ENCODE results near the gene GPR156. TPM values are rescaled to one million over a fixed set of nuclear protein-coding genes. Genes with fewer than 3 reads are reported as not detected.
"Not testable (repeated sequence)": the region's sequence is repeated elsewhere in the genome, so short reads cannot be mapped to it uniquely, and the experiment has no call there.

The GPR156 gene
- total and polyA plus RNA-seq, 2 donors (not counting 3 experiments of a cell fraction or from before 2014, with no cell fraction given) = 0.14 to 0.27 TPM

GRCh38 chr3:120218981-120219380 lies 66.0 kb downstream of the GPR156 start:
- no peak for FAIRE-seq
- no peak overlapping the region for H2AFZ ChIP-seq (ENCODE audit: low read depth, low read length)
- no peak overlapping the region for H3K9ac ChIP-seq (replicated peaks; ENCODE audit: extremely low read depth, insufficient read depth, low read length)
- no peak overlapping the region for H3K27ac ChIP-seq (ENCODE audit: insufficient read depth, low read depth, low read length)
- H3K4me2 ChIP-seq (ENCODE audit: insufficient read depth, low read length) = no peak overlapping the region
- ChIA-PET POLR2A (no interaction called here), CTCF (interaction anchor here (1.0 to 1.3 kb wide), 2 partner anchors 10 to 11 kb away, joined by 3 read pairs; no protein-coding TSS in a partner anchor)
- no peaks in the 10 kb centered on the region for H3K4me1 ChIP-seq (ENCODE audit: control insufficient read depth, extremely low read depth, insufficient read depth, low read length)
- H3K4me3 ChIP-seq (replicated peaks in 1 of 3; ENCODE audit: insufficient read depth in 1 of 3, low read depth in 1 of 3, low read length in 3 of 3) = no peak overlapping the region
- no peaks in the 10 kb centered on the region for H3K9me1 ChIP-seq (replicated peaks; ENCODE audit: control insufficient read depth, extremely low read depth, insufficient read depth, low read length)
- H3K9me3 ChIP-seq (replicated peaks; ENCODE audit: control insufficient read depth, insufficient read depth, low read length) = no peaks in the 10 kb centered on the region
- intact Hi-C loops (cut with micrococcal nuclease) (no loop called here), dilution Hi-C loops (cut with MboI; ENCODE audit: extremely low pct_ligation_motif_present, low sequenced_read_pairs) (no loop called here)
- no TSS peak for BruUV-seq (replicated peaks)
- H3K36me3 ChIP-seq (ENCODE audit: control insufficient read depth in 2 of 2, extremely low read depth in 1 of 2, insufficient read depth in 2 of 2, low read length in 2 of 2) = no peaks in the 10 kb centered on the region
- H3K27me3 ChIP-seq (ENCODE audit: control insufficient read depth in 2 of 2, insufficient read depth in 2 of 2, low read length in 2 of 2) = peaks cover 4 to 7% of the 10 kb centered on the region in 2 experiments
- TF ChIP-seq MYC (IDR thresholded peaks at IDR 0.05; ENCODE audit: low read depth, low read length) (no peak), POLR2AphosphoS5 (IDR thresholded peaks at IDR 0.05; ENCODE audit: insufficient read depth, low read depth, low read length) (no peak), GATA2 (IDR thresholded peaks at IDR 0.05; ENCODE audit: insufficient read depth, insufficient read length, low read depth, low read length) (no peak), POLR2A (IDR thresholded peaks at IDR 0.05; ENCODE audit: low read depth, low read length) (no peak), EZH2 (IDR thresholded peaks at IDR 0.05; ENCODE audit: borderline replicate concordance, low read depth, low read length, severe bottlenecking) (no peak), CTCF (IDR thresholded peaks at IDR 0.05; ENCODE audit: extremely low read depth in 1 of 2, insufficient read depth in 1 of 2, low read depth in 1 of 2, low read length in 2 of 2) (no peak), FOS (IDR thresholded peaks at IDR 0.05; ENCODE audit: borderline replicate concordance, insufficient read depth, low read length) (no peak), MAX (IDR thresholded peaks at IDR 0.05; ENCODE audit: insufficient read depth, insufficient read length) (no peak), JUN (IDR thresholded peaks at IDR 0.05; ENCODE audit: borderline replicate concordance, insufficient read depth, insufficient read length, low read depth) (no peak)
- no peaks in the 10 kb centered on the region for H4K20me1 ChIP-seq (replicated peaks; ENCODE audit: control insufficient read depth, extremely low read depth, insufficient read depth, low read length)
- no peaks in the 10 kb centered on the region for H3K79me2 ChIP-seq (ENCODE audit: control insufficient read depth, insufficient read depth, low read length)
- no peak for DNase-seq (ENCODE audit: low read depth, low spot score)

- CTCF ChIA-PET; H3K36me3 ChIP-seq (ENCODE audit: control insufficient read depth in 2 of 2, extremely low read depth in 1 of 2, insufficient read depth in 2 of 2, low read length in 2 of 2); BruUV-seq (replicated peaks); H4K20me1 ChIP-seq (replicated peaks; ENCODE audit: control insufficient read depth, extremely low read depth, insufficient read depth, low read length); DNase-seq (ENCODE audit: low read depth, low spot score); H3K79me2 ChIP-seq (ENCODE audit: control insufficient read depth, insufficient read depth, low read length); H3K4me2 ChIP-seq (ENCODE audit: insufficient read depth, low read length); H3K9me1 ChIP-seq (replicated peaks; ENCODE audit: control insufficient read depth, extremely low read depth, insufficient read depth, low read length); H3K27me3 ChIP-seq (ENCODE audit: control insufficient read depth in 2 of 2, insufficient read depth in 2 of 2, low read length in 2 of 2); POLR2A ChIA-PET; H3K27ac ChIP-seq (ENCODE audit: insufficient read depth, low read depth, low read length); H2AFZ ChIP-seq (ENCODE audit: low read depth, low read length); dilution Hi-C loops (cut with MboI; ENCODE audit: extremely low pct_ligation_motif_present, low sequenced_read_pairs); H3K4me3 ChIP-seq (replicated peaks in 1 of 3; ENCODE audit: insufficient read depth in 1 of 3, low read depth in 1 of 3, low read length in 3 of 3); FAIRE-seq; H3K9ac ChIP-seq (replicated peaks; ENCODE audit: extremely low read depth, insufficient read depth, low read length); H3K4me1 ChIP-seq (ENCODE audit: control insufficient read depth, extremely low read depth, insufficient read depth, low read length); H3K9me3 ChIP-seq (replicated peaks; ENCODE audit: control insufficient read depth, insufficient read depth, low read length); intact Hi-C loops (cut with micrococcal nuclease): not testable (repeated sequence)
Observed at GRCh38 chr3:120216633-120217032, 68.4 kb downstream of the GPR156 start.

All from endothelial cell of umbilical vein (primary cell).